HL-60 (cell line): ENCODE data around the gene APOA4.

Experiments
- DNase-seq, 2 experiments: peaks; one replicate each; pipeline ENCODE4 v3.0.0-alpha.2; 2010 to 2020; ENCODE audit warnings: low read depth in 1 of 2, low spot score in 1 of 2
- H3K27ac ChIP-seq: fragments of 250-450 bp; sonication (Bioruptor Pico); replicated peaks from 2 replicates; pipeline ENCODE4 v1.5.1; 2020; ENCODE audit warnings: mild to moderate bottlenecking, moderate library complexity
- H3K27me3 ChIP-seq: fragments of 250-450 bp; sonication (Bioruptor Pico); 2 replicates; pipeline ENCODE4 v1.5.1; 2021; ENCODE audit warnings: mild to moderate bottlenecking, moderate library complexity; ENCODE audit not compliant: insufficient read depth, poor library complexity, severe bottlenecking
- H3K4me3 ChIP-seq: replicated peaks from 2 replicates; pipeline ENCODE4 v1.5.1; 2011; ENCODE audit warnings: mild to moderate bottlenecking, control low read depth, low read length; ENCODE audit not compliant: insufficient read depth
- CTCF ChIP-seq: IDR thresholded peaks from one replicate; pipeline ENCODE4 v1.5.1; 2011; ENCODE audit warnings: low read length, control low read depth, inconsistent platforms; ENCODE audit not compliant: insufficient read depth
- GABPA ChIP-seq: IDR thresholded peaks from 2 replicates; pipeline ENCODE4 v1.6.1; 2012; ENCODE audit warnings: low read depth
- POLR2AphosphoS5 ChIP-seq: IDR thresholded peaks from 2 replicates; pipeline ENCODE4 v1.6.1; 2012; ENCODE audit warnings: low read depth
- SPI1 ChIP-seq: IDR thresholded peaks from 2 replicates; pipeline ENCODE4 v1.6.1; 2012; ENCODE audit warnings: low read depth, mild to moderate bottlenecking, borderline replicate concordance
- TF ChIP-seq, protein P1 (sequence below): IDR thresholded peaks from 2 replicates; pipeline ENCODE4 v1.6.1; 2012; ENCODE audit warnings: low read depth; ENCODE audit not compliant: insufficient replicate concordance

Gene APOA4

DNA sequence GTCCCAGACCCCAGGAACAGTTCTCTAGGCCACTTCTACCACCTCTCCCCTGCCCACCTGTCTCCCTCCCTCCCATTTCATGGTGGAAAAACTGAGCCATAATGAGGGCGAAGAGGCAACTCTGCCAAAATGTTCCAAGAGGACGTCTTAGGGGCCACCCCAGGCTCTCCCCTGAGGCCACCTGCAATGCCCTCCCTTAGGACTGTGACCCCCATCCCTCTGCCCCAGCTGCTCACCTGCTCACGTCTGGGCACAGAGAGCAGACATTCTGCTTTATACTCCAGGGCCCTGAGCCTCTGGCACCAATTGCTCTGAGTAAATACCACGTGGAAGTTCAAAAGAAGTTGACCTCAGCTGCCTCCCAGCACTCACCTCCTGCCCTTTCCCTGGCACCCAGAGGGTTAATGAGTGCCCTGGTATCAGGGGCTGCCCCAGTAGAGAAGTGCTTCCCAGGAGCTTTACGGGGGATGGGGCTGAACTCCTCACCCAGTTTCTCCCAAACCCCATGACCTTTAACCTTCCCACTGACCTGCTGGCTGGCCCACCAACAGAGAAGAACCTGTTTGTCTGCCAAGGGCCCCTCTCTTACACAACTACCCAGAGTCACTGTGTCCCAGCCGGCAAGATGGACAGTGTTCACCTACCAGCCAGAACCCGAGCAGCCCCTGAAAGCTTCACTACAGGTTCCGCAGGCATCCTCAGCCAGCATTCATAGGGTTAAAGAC is 30.8 kb downstream of the APOA4 start:
- no peak overlapping the region for H3K27ac ChIP-seq
- no peaks in the 10 kb centered on the region for H3K27me3 ChIP-seq
- TF ChIP-seq SPI1 (no peak), CTCF (no peak), GABPA (no peak), POLR2AphosphoS5 (no peak)
- TF ChIP-seq, protein P1, sequence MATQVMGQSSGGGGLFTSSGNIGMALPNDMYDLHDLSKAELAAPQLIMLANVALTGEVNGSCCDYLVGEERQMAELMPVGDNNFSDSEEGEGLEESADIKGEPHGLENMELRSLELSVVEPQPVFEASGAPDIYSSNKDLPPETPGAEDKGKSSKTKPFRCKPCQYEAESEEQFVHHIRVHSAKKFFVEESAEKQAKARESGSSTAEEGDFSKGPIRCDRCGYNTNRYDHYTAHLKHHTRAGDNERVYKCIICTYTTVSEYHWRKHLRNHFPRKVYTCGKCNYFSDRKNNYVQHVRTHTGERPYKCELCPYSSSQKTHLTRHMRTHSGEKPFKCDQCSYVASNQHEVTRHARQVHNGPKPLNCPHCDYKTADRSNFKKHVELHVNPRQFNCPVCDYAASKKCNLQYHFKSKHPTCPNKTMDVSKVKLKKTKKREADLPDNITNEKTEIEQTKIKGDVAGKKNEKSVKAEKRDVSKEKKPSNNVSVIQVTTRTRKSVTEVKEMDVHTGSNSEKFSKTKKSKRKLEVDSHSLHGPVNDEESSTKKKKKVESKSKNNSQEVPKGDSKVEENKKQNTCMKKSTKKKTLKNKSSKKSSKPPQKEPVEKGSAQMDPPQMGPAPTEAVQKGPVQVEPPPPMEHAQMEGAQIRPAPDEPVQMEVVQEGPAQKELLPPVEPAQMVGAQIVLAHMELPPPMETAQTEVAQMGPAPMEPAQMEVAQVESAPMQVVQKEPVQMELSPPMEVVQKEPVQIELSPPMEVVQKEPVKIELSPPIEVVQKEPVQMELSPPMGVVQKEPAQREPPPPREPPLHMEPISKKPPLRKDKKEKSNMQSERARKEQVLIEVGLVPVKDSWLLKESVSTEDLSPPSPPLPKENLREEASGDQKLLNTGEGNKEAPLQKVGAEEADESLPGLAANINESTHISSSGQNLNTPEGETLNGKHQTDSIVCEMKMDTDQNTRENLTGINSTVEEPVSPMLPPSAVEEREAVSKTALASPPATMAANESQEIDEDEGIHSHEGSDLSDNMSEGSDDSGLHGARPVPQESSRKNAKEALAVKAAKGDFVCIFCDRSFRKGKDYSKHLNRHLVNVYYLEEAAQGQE = no peak
- no peak overlapping the region for H3K4me3 ChIP-seq
- DNase-seq = no peak

- H3K27me3 ChIP-seq = no peaks in the 10 kb centered on the region
- no peak for DNase-seq
- H3K4me3 ChIP-seq = no peak within 1 kb of the TSS
- TF ChIP-seq SPI1 = no peak
- TF ChIP-seq CTCF = no peak
- H3K27ac ChIP-seq = no peak within 1 kb of the TSS
Measured at GRCh38 chr11:116791813-116792143, 31.3 kb downstream of the APOA4 start, which contains the start of gene APOA5. APOA5 (minus strand) TSS chr11:116791879; CDS start chr11:116791860, 19 bp downstream.

- no peak overlapping the region for H3K4me3 ChIP-seq
- no peak overlapping the region for H3K27ac ChIP-seq
- H3K27me3 ChIP-seq = no peaks in the 10 kb centered on the region
- peak; percentile 62 to 72 for DNase-seq
- TF ChIP-seq GABPA = no peak
- TF ChIP-seq, protein P1 = no peak
- TF ChIP-seq CTCF = peak; percentile 70
- TF ChIP-seq SPI1 = no peak
Measured at GRCh38 chr11:116791002-116791812, 31.9 kb downstream of the APOA4 start.
